ENCODE measurements around the gene ATM. TPM values are rescaled to one million over a fixed set of nuclear protein-coding genes. Genes with fewer than 3 reads are reported as not detected.

The ATM gene
- total RNA-seq, 2 experiments from 2014 or later: 125 to 159 TPM

GRCh38 chr11:108241330-108242037 is 18.6 kb downstream of the ATM start:
- DNase-seq (ENCODE audit: low spot score): no peak
- no peak overlapping the region for H3K4me3 ChIP-seq (ENCODE audit: low read depth, low read length, poor library complexity, severe bottlenecking)
- peaks cover 26% of the 10 kb centered on the region; the same call in 1 of the 2 replicates for H3K9me3 ChIP-seq (ENCODE audit: low read length)
- intact Hi-C loops (cut with micrococcal nuclease; ENCODE audit: unreplicated experiment): no loop called here
- peaks cover 16% of the 10 kb centered on the region for H3K4me1 ChIP-seq (ENCODE audit: insufficient read depth, low read length, poor library complexity, severe bottlenecking)
- peaks cover 88% of the 10 kb centered on the region for H3K36me3 ChIP-seq (ENCODE audit: insufficient read depth, low read length)
- ChIA-PET CTCF (ENCODE audit: unreplicated experiment) (no interaction called here), POLR2A (interaction anchor here (0.6 to 0.9 kb wide), 7 partner anchors 10 to 95 kb away, joined by 3 to 9 read pairs (median 3); no protein-coding TSS in a partner anchor)
- H3K79me2 ChIP-seq (ENCODE audit: insufficient read depth, low read depth, low read length): peaks cover 14% of the 10 kb centered on the region; the same call in 1 of the 2 replicates
- TF ChIP-seq CTCF (conservative IDR thresholded peaks at IDR 0.05; ENCODE audit: low read length) (no peak), EZH2phosphoT487 (IDR thresholded peaks at IDR 0.05; ENCODE audit: borderline replicate concordance, low read depth, low read length) (no peak)
- no peak overlapping the region for H3K4me2 ChIP-seq (ENCODE audit: low read length)
- H3K27ac ChIP-seq (ENCODE audit: low read depth, low read length, poor library complexity, severe bottlenecking): no peak overlapping the region
- H3K9me2 ChIP-seq (ENCODE audit: insufficient read depth, low read length): no peaks in the 10 kb centered on the region
- no peaks in the 10 kb centered on the region for H4K20me1 ChIP-seq (ENCODE audit: insufficient read depth, low read length)
- BruUV-seq (replicated peaks): no TSS peak
- H2AFZ ChIP-seq (ENCODE audit: low read length): no peak overlapping the region

- no peak for TF ChIP-seq EZH2phosphoT487 (IDR thresholded peaks at IDR 0.05; ENCODE audit: borderline replicate concordance, low read depth, low read length)
- TF ChIP-seq CTCF (conservative IDR thresholded peaks at IDR 0.05; ENCODE audit: low read length): no peak
- BruUV-seq (replicated peaks): TSS peak; percentile 16
- Histone ChIP-seq H3K27ac (ENCODE audit: low read depth, low read length, poor library complexity, severe bottlenecking) (no peak overlapping the region), H3K4me1 (ENCODE audit: insufficient read depth, low read length, poor library complexity, severe bottlenecking) (peaks cover 7% of the 10 kb centered on the region), H3K4me2 (ENCODE audit: low read length) (no peak overlapping the region), H3K9me3 (ENCODE audit: low read length) (peaks cover 24% of the 10 kb centered on the region; the same call in 1 of the 2 replicates), H3K4me3 (ENCODE audit: low read depth, low read length, poor library complexity, severe bottlenecking) (no peak overlapping the region), H3K9me2 (ENCODE audit: insufficient read depth, low read length) (no peaks in the 10 kb centered on the region), H3K36me3 (ENCODE audit: insufficient read depth, low read length) (peaks cover 89% of the 10 kb centered on the region), H2AFZ (ENCODE audit: low read length) (no peak overlapping the region), H4K20me1 (ENCODE audit: insufficient read depth, low read length) (no peaks in the 10 kb centered on the region), H3K79me2 (ENCODE audit: insufficient read depth, low read depth, low read length) (peaks cover 14% of the 10 kb centered on the region; the same call in 1 of the 2 replicates)
- intact Hi-C loops (cut with micrococcal nuclease; ENCODE audit: unreplicated experiment): no loop called here
- ChIA-PET CTCF (ENCODE audit: unreplicated experiment) (no interaction called here), POLR2A (interaction anchor here (1.0 kb wide), 1 partner anchor 16 kb away, joined by 4 read pairs; no protein-coding TSS in a partner anchor)
- DNase-seq (ENCODE audit: low spot score): no peak
Observed at GRCh38 chr11:108242422-108242821, 19.6 kb downstream of the ATM start.

GRCh38 chr11:108246308-108246707 is 23.4 kb downstream of the ATM start:
- H2AFZ ChIP-seq (ENCODE audit: low read length): no peak overlapping the region
- no peak overlapping the region for H3K4me2 ChIP-seq (ENCODE audit: low read length)
- H3K9me2 ChIP-seq (ENCODE audit: insufficient read depth, low read length): no peaks in the 10 kb centered on the region
- CTCF ChIA-PET (ENCODE audit: unreplicated experiment): no interaction called here
- 0 out of 2 replicates have a peak, but pooled peaks cover under 1% of the 10 kb centered on the region for H3K9me3 ChIP-seq (ENCODE audit: low read length)
- H3K27ac ChIP-seq (ENCODE audit: low read depth, low read length, poor library complexity, severe bottlenecking): no peak overlapping the region
- no peaks in the 10 kb centered on the region for H3K4me1 ChIP-seq (ENCODE audit: insufficient read depth, low read length, poor library complexity, severe bottlenecking)
- no peaks in the 10 kb centered on the region for H4K20me1 ChIP-seq (ENCODE audit: insufficient read depth, low read length)
- H3K36me3 ChIP-seq (ENCODE audit: insufficient read depth, low read length): peaks cover 87% of the 10 kb centered on the region
- no peaks in the 10 kb centered on the region; the same call in 1 of the 2 replicates for H3K79me2 ChIP-seq (ENCODE audit: insufficient read depth, low read depth, low read length)
- POLR2A ChIA-PET: interaction anchor here (0.6 to 1.1 kb wide), 4 partner anchors 9 to 39 kb away, joined by 3 to 5 read pairs (median 4); no protein-coding TSS in a partner anchor
- no peak for TF ChIP-seq CTCF (conservative IDR thresholded peaks at IDR 0.05; ENCODE audit: low read length)
- no peak for TF ChIP-seq EZH2phosphoT487 (IDR thresholded peaks at IDR 0.05; ENCODE audit: borderline replicate concordance, low read depth, low read length)
- intact Hi-C loops (cut with micrococcal nuclease; ENCODE audit: unreplicated experiment): no loop called here
- no TSS peak for BruUV-seq (replicated peaks)
- DNase-seq (ENCODE audit: low spot score): no peak
- H3K4me3 ChIP-seq (ENCODE audit: low read depth, low read length, poor library complexity, severe bottlenecking): no peak overlapping the region

Measured in OCI-LY7 (cell line).